ENCODE data around the gene CTPS1. TPM values are rescaled to one million over a fixed set of nuclear protein-coding genes. Genes with fewer than 3 reads are reported as not detected.
A peak's percentile ranks its signal among the peaks of the same experiment; 100 is the strongest.

The CTPS1 gene
- total and polyA plus RNA-seq, 2 donors from 2014 or later = 8.8 to 23.8 TPM

DNA sequence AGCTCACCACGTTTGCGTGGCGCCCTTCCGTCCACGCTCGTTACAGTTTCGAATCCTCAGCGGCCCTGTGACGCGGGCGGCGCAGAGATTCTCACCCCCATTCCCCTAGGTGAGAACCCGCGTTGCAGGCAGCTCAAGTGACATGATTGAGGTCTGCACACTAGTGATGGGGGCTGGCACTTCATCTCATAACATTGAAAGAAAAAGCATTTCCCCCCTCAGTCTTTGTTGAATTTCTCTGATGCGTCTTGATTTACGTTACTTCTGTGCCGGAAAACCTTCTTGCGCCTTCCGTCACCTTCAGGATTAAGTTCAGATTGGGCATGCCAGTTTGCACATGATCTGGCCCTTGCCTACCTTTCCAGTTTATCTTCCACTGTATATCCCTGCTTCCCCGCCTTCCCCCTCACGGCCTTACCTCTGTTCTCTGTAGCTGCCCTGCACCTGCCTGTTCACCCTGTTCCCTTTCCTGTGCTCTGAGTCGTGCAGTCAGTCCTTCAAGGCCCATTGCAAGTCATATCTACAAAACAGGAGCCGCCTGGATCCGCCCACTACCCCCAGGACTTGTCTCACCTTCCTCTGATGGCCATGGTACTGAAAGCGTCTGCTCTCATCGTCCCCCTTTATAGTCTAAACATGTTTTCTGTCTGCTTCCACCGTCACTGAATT lies 1.1 kb downstream of the CTPS1 start:
- peak overlapping the region; percentile 26 to 43 for H3K27ac ChIP-seq (ENCODE audit: low read depth in 2 of 2, low read length in 2 of 2)
- no peaks in the 10 kb centered on the region for H3K9me3 ChIP-seq (ENCODE audit: control insufficient read depth in 2 of 3, insufficient read depth in 1 of 3, low read length in 3 of 3)
- intact Hi-C loops (cut with DNase I) = no loop called here
- peaks cover 0 to 6% (median 5%) of the 10 kb centered on the region in 3 donors for H3K36me3 ChIP-seq (ENCODE audit: control insufficient read depth in 2 of 3, insufficient read depth in 3 of 3, low read length in 3 of 3)
- no peak for FAIRE-seq
- no peak for TF ChIP-seq CTCF (IDR thresholded peaks at IDR 0.05; ENCODE audit: borderline replicate concordance, extremely low read depth, insufficient read depth)
- peak in 4 of 5 donors; percentile 23 to 74 (median 35) for DNase-seq
- H3K4me1 ChIP-seq (ENCODE audit: control insufficient read depth in 2 of 3, insufficient read depth in 2 of 3, low read depth in 1 of 3, low read length in 3 of 3) = peaks cover 0 to 13% (median 12%) of the 10 kb centered on the region in 3 donors
- peak overlapping the region; percentile 23 to 87 (median 58) for H3K4me3 ChIP-seq (ENCODE audit: low read length in 3 of 3)
- H3K27me3 ChIP-seq (ENCODE audit: control insufficient read depth, insufficient read depth, low read length) = no peaks in the 10 kb centered on the region
- H3K9ac ChIP-seq (ENCODE audit: low read length in 3 of 3) = peak overlapping the region in 2 of 3 donors; percentile 27 to 57

- H3K9ac ChIP-seq (ENCODE audit: low read length in 3 of 3) = no peak overlapping the region
- peak overlapping the region in 1 of 3 donors; percentile 10 for H3K4me3 ChIP-seq (ENCODE audit: low read length in 3 of 3)
These were observed 2.4 kb downstream of the CTPS1 start for GRCh38 chr1:40981691-40982448.

DNA sequence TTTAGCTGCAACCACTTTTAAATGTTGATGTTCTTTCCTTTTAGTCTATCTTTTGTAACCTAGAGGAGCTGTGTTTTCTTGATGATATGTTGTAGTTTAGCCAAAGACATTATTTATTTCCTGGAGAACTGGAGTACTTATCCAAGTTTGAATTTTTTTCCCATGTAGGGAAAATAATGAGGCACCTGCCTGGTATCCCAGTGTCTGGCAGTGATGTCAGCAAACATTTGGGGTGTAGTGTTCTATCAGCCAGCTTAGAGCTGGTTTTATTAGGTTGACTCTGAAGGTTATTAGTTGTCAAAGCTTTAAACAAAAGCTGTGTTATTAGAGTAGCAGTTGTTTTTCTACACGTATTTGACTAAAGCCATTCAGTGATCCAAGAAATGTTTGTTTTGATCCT lies 3.2 kb downstream of the CTPS1 start:
- no peak overlapping the region for H3K9ac ChIP-seq (ENCODE audit: low read length in 3 of 3)
- FAIRE-seq = no peak
- no peak overlapping the region for H3K27ac ChIP-seq (ENCODE audit: low read depth in 2 of 2, low read length in 2 of 2)
- H3K4me1 ChIP-seq (ENCODE audit: control insufficient read depth in 2 of 3, insufficient read depth in 2 of 3, low read depth in 1 of 3, low read length in 3 of 3) = peaks cover 9 to 34% (median 30%) of the 10 kb centered on the region in 3 donors
- TF ChIP-seq CTCF (IDR thresholded peaks at IDR 0.05; ENCODE audit: borderline replicate concordance, extremely low read depth, insufficient read depth) = no peak
- no peaks in the 10 kb centered on the region for H3K9me3 ChIP-seq (ENCODE audit: control insufficient read depth in 2 of 3, insufficient read depth in 1 of 3, low read length in 3 of 3)
- H3K4me3 ChIP-seq (ENCODE audit: low read length in 3 of 3) = no peak overlapping the region
- peaks cover 3 to 9% (median 6%) of the 10 kb centered on the region in 3 donors for H3K36me3 ChIP-seq (ENCODE audit: control insufficient read depth in 2 of 3, insufficient read depth in 3 of 3, low read length in 3 of 3)
- H3K27me3 ChIP-seq (ENCODE audit: control insufficient read depth, insufficient read depth, low read length) = no peaks in the 10 kb centered on the region
- intact Hi-C loops (cut with DNase I) = no loop called here
- DNase-seq = no peak

More at GRCh38 chr1:40981691-40982448, 2.4 kb downstream of the CTPS1 start:
- intact Hi-C loops (cut with DNase I) = no loop called here
- no peak for TF ChIP-seq CTCF (IDR thresholded peaks at IDR 0.05; ENCODE audit: borderline replicate concordance, extremely low read depth, insufficient read depth)
- DNase-seq (peak in 2 of 5 donors; percentile 19 to 70), FAIRE-seq (no peak)
- Histone ChIP-seq H3K36me3 (ENCODE audit: control insufficient read depth in 2 of 3, insufficient read depth in 3 of 3, low read length in 3 of 3) (peaks cover 0 to 7% (median 6%) of the 10 kb centered on the region in 3 donors), H3K4me1 (ENCODE audit: control insufficient read depth in 2 of 3, insufficient read depth in 2 of 3, low read depth in 1 of 3, low read length in 3 of 3) (peaks cover 3 to 26% (median 21%) of the 10 kb centered on the region in 3 donors), H3K27ac (ENCODE audit: low read depth in 2 of 2, low read length in 2 of 2) (no peak overlapping the region), H3K9me3 (ENCODE audit: control insufficient read depth in 2 of 3, insufficient read depth in 1 of 3, low read length in 3 of 3) (no peaks in the 10 kb centered on the region), H3K27me3 (ENCODE audit: control insufficient read depth, insufficient read depth, low read length) (no peaks in the 10 kb centered on the region)

Data from kidney (tissue), 14 donors.